ENCODE data around the gene TEX52. TPM values are rescaled to one million over a fixed set of nuclear protein-coding genes. Genes with fewer than 3 reads are reported as not detected.

The TEX52 gene
- total and polyA plus RNA-seq, 2 of the 13 experiments (the other 11 are each of a cell fraction or from before 2014, with no cell fraction given), result 0.05 TPM; not detected in 1

GRCh38 chr12:2877047-2877952 is 20.5 kb upstream of the TEX52 start, which contains the start of the genes FOXM1 and RHNO1 (continued):
- TF ChIP-seq ZFYVE20 (CRISPR knock-in tag; IDR thresholded peaks at IDR 0.05; ENCODE audit: borderline replicate concordance, low read depth) (no peak), ZNF253 (CRISPR knock-in tag; IDR thresholded peaks at IDR 0.05; ENCODE audit: borderline replicate concordance) (no peak), ETS1 (CRISPR knock-in tag; IDR thresholded peaks at IDR 0.05) (no peak), CSRNP1 (CRISPR knock-in tag; IDR thresholded peaks at IDR 0.05) (peak; percentile 84), ZNF367 (CRISPR knock-in tag; IDR thresholded peaks at IDR 0.05; ENCODE audit: borderline replicate concordance) (no peak), NFRKB (IDR thresholded peaks at IDR 0.05) (no peak), ZNF414 (CRISPR knock-in tag; IDR thresholded peaks at IDR 0.05) (no peak), ZNF549 (CRISPR knock-in tag; IDR thresholded peaks at IDR 0.05) (no peak), BHLHE40 (IDR thresholded peaks at IDR 0.05; ENCODE audit: low read length) (peak; percentile 79), SIN3A (IDR thresholded peaks at IDR 0.05; ENCODE audit: borderline replicate concordance, low read depth, low read length) (peak; percentile 97; the same call in 1 of the 2 replicates), SP2 (CRISPR knock-in tag; IDR thresholded peaks at IDR 0.05) (peak; percentile 41; the same call in 1 of the 2 replicates), PLRG1 (conservative IDR thresholded peaks at IDR 0.05) (no peak), TSC22D2 (CRISPR knock-in tag; IDR thresholded peaks at IDR 0.05; ENCODE audit: borderline replicate concordance) (0 out of 2 replicates have a peak, but pooled peaks have one; percentile 35), IKZF5 (CRISPR knock-in tag; IDR thresholded peaks at IDR 0.05) (no peak), JDP2 (CRISPR knock-in tag; IDR thresholded peaks at IDR 0.05; ENCODE audit: borderline replicate concordance) (no peak), KDM2A (CRISPR knock-in tag; IDR thresholded peaks at IDR 0.05; ENCODE audit: borderline replicate concordance, low read depth) (peak; percentile 67), SMYD3 (CRISPR knock-in tag; IDR thresholded peaks at IDR 0.05) (0 out of 2 replicates have a peak, but pooled peaks have one; percentile 38), AHR (CRISPR knock-in tag; IDR thresholded peaks at IDR 0.05) (peak; percentile 21; the same call in 1 of the 2 replicates), PAF1 (CRISPR knock-in tag; IDR thresholded peaks at IDR 0.05) (no peak), ZBTB25 (CRISPR knock-in tag; IDR thresholded peaks at IDR 0.05) (no peak)

All from HepG2 (cell line).